Measurements from ENCODE around the gene NT5C3B. TPM values are rescaled to one million over a fixed set of nuclear protein-coding genes. Genes with fewer than 3 reads are reported as not detected.

NT5C3B gene
- polyA plus RNA-seq, 1 donor (not counting 4 experiments of a cell fraction or from before 2014, with no cell fraction given): 109 TPM

DNA sequence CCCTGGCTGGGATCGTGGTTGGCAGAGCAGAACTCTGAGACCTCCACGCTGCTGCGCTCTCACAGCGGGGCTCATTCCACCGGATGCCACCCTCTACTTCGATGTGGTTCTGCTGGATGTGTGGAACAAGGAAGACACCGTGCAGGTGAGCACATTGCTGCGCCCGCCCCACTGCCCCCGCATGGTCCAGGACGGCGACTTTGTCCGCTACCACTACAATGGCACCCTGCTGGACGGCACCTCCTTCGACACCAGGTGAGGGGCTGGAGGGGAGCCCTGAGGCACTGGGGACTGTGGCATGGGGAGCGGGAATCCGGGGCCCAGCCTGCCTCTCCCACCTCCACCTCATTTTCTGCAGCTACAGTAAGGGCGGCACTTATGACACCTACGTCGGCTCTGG is 18.0 kb downstream of the NT5C3B start:
- no peak overlapping the region for H2AFZ ChIP-seq (ENCODE audit: control insufficient read depth, low read length)
- H3K36me3 ChIP-seq (ENCODE audit: control insufficient read depth in 2 of 2, extremely low read depth in 1 of 2, insufficient read depth in 2 of 2, low read length in 2 of 2): no peaks in the 10 kb centered on the region
- no peak overlapping the region for H3K27ac ChIP-seq (ENCODE audit: control insufficient read depth, insufficient read depth, low read length)
- no peak overlapping the region for H3K4me3 ChIP-seq (ENCODE audit: control insufficient read depth in 2 of 3, extremely low read depth in 1 of 3, insufficient read depth in 2 of 3, low read depth in 1 of 3, low read length in 3 of 3)
- no peaks in the 10 kb centered on the region for H3K4me1 ChIP-seq (ENCODE audit: control insufficient read depth, extremely low read depth, insufficient read depth, low read length)
- no peak overlapping the region for H3K9ac ChIP-seq (ENCODE audit: control insufficient read depth, extremely low read depth, insufficient read depth, low read length)
- H3K9me3 ChIP-seq (ENCODE audit: control insufficient read depth, low read depth, low read length): no peaks in the 10 kb centered on the region
- dilution Hi-C loops (cut with MboI; ENCODE audit: extremely low pct_ligation_motif_present, low sequenced_read_pairs): no loop called here
- H3K27me3 ChIP-seq (ENCODE audit: control insufficient read depth, extremely low read depth, insufficient read depth, low read length): peaks cover 11% of the 10 kb centered on the region
- no peak for FAIRE-seq
- no peak overlapping the region for H3K4me2 ChIP-seq (ENCODE audit: control insufficient read depth, extremely low read depth, insufficient read depth, low read depth, low read length)
- no peaks in the 10 kb centered on the region for H4K20me1 ChIP-seq (ENCODE audit: control insufficient read depth, extremely low read depth, insufficient read depth, low read length)
- no peaks in the 10 kb centered on the region for H3K9me1 ChIP-seq (ENCODE audit: control insufficient read depth, extremely low read depth, insufficient read depth, low read length)
- no peak for DNase-seq (ENCODE audit: low read depth, low spot score)
- no peaks in the 10 kb centered on the region for H3K79me2 ChIP-seq (ENCODE audit: control insufficient read depth, insufficient read depth, low read length)
- no peak for TF ChIP-seq EZH2 (IDR thresholded peaks at IDR 0.05; ENCODE audit: low read length)
- TF ChIP-seq, protein P1, sequence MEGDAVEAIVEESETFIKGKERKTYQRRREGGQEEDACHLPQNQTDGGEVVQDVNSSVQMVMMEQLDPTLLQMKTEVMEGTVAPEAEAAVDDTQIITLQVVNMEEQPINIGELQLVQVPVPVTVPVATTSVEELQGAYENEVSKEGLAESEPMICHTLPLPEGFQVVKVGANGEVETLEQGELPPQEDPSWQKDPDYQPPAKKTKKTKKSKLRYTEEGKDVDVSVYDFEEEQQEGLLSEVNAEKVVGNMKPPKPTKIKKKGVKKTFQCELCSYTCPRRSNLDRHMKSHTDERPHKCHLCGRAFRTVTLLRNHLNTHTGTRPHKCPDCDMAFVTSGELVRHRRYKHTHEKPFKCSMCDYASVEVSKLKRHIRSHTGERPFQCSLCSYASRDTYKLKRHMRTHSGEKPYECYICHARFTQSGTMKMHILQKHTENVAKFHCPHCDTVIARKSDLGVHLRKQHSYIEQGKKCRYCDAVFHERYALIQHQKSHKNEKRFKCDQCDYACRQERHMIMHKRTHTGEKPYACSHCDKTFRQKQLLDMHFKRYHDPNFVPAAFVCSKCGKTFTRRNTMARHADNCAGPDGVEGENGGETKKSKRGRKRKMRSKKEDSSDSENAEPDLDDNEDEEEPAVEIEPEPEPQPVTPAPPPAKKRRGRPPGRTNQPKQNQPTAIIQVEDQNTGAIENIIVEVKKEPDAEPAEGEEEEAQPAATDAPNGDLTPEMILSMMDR (optimal IDR thresholded peaks at IDR 0.05 in 1 of 3, IDR thresholded peaks at IDR 0.05 in 1 of 3, conservative IDR thresholded peaks at IDR 0.05 in 1 of 3; ENCODE audit: extremely low read depth in 1 of 3, insufficient read depth in 2 of 3, low read length in 3 of 3): no peak

DNA sequence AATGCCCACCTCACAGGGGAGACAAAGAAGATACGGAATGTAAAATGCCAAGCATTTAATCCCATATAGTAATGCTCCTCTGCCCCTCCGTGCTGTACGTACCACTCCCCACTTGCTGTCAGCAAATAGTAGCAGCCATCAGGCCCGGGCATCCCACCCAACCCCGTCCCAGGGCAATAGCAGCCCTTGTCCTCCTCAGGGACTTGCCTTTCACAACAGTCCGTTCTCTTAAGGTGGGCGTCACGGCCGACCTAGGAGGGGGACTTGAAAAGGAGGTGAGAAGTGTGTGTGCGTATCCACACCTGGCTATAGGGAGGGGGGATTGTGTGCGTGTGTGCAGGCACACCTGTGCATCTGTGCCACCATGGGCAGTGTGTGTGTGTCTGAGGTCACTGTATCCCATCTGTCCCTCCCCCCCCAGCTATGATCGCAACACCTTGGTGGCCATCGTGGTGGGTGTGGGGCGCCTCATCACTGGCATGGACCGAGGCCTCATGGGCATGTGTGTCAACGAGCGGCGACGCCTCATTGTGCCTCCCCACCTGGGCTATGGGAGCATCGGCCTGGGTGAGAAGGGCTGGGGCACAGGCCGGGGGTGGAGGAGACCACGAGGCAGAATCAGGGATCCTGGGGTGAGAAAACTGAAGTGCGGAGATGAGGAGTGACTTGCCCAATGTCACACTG is 19.3 kb downstream of the NT5C3B start:
- dilution Hi-C loops (cut with MboI; ENCODE audit: extremely low pct_ligation_motif_present, low sequenced_read_pairs): no loop called here
- no peak for FAIRE-seq
- Histone ChIP-seq H3K4me3 (ENCODE audit: control insufficient read depth in 2 of 3, extremely low read depth in 1 of 3, insufficient read depth in 2 of 3, low read depth in 1 of 3, low read length in 3 of 3) (no peak overlapping the region), H3K9me3 (ENCODE audit: control insufficient read depth, low read depth, low read length) (no peaks in the 10 kb centered on the region), H3K36me3 (ENCODE audit: control insufficient read depth in 2 of 2, extremely low read depth in 1 of 2, insufficient read depth in 2 of 2, low read length in 2 of 2) (no peaks in the 10 kb centered on the region), H2AFZ (ENCODE audit: control insufficient read depth, low read length) (no peak overlapping the region), H3K9ac (ENCODE audit: control insufficient read depth, extremely low read depth, insufficient read depth, low read length) (no peak overlapping the region), H3K4me2 (ENCODE audit: control insufficient read depth, extremely low read depth, insufficient read depth, low read depth, low read length) (no peak overlapping the region), H3K79me2 (ENCODE audit: control insufficient read depth, insufficient read depth, low read length) (no peaks in the 10 kb centered on the region), H4K20me1 (ENCODE audit: control insufficient read depth, extremely low read depth, insufficient read depth, low read length) (no peaks in the 10 kb centered on the region), H3K9me1 (ENCODE audit: control insufficient read depth, extremely low read depth, insufficient read depth, low read length) (no peaks in the 10 kb centered on the region), H3K27ac (ENCODE audit: control insufficient read depth, insufficient read depth, low read length) (no peak overlapping the region), H3K27me3 (ENCODE audit: control insufficient read depth, extremely low read depth, insufficient read depth, low read length) (peaks cover 23% of the 10 kb centered on the region), H3K4me1 (ENCODE audit: control insufficient read depth, extremely low read depth, insufficient read depth, low read length) (peaks cover 4% of the 10 kb centered on the region)
- DNase-seq (ENCODE audit: low read depth, low spot score): no peak
- no peak for TF ChIP-seq EZH2 (IDR thresholded peaks at IDR 0.05; ENCODE audit: low read length)
- TF ChIP-seq, protein P1 (optimal IDR thresholded peaks at IDR 0.05 in 1 of 3, IDR thresholded peaks at IDR 0.05 in 1 of 3, conservative IDR thresholded peaks at IDR 0.05 in 1 of 3; ENCODE audit: extremely low read depth in 1 of 3, insufficient read depth in 2 of 3, low read length in 3 of 3): no peak
